GM12878 (cell line): Measurements from ENCODE around the gene SLFN11.

Experiments used
- CEBPB ChIP-seq, 2 experiments: fragments of 150-350 bp in 1 of 2; IDR thresholded peaks; 2 replicates each; pipeline ENCODE4 v1.6.1; 2012 to 2014; ENCODE audit warnings: low read depth in 2 of 2, low read length in 2 of 2, borderline replicate concordance in 1 of 2, inconsistent platforms in 1 of 2
- ETV6 ChIP-seq, 2 experiments: fragments of 450-650 bp in 1 of 2; IDR thresholded peaks in 1 of 2; conservative IDR thresholded peaks in 1 of 2; 2 replicates each; pipeline ENCODE4 v1.6.1; 2014; ENCODE audit warnings: antibody characterized with exemption in 1 of 2, borderline replicate concordance in 1 of 2, low read depth in 1 of 2, mild to moderate bottlenecking in 1 of 2, moderate library complexity in 1 of 2
- IRF4 ChIP-seq: IDR thresholded peaks from 2 replicates; pipeline ENCODE4 v1.6.1; 2011; ENCODE audit warnings: low read depth, low read length
- NRF1 ChIP-seq: conservative IDR thresholded peaks from 2 replicates; pipeline ENCODE4 v1.6.1; 2011; ENCODE audit warnings: mild to moderate bottlenecking, low read depth, low read length, improper control_type of control experiment
- POLR2A ChIP-seq: IDR thresholded peaks from 2 replicates; pipeline ENCODE4 v1.6.1; 2011; ENCODE audit warnings: low read depth, mild to moderate bottlenecking, low read length
- POLR2AphosphoS2 ChIP-seq: IDR thresholded peaks from 2 replicates; pipeline ENCODE4 v1.6.1; 2011; ENCODE audit warnings: low read depth, mild to moderate bottlenecking, low read length, improper control_type of control experiment, moderate library complexity
- POLR2AphosphoS5 ChIP-seq: IDR thresholded peaks from 2 replicates; pipeline ENCODE4 v1.6.1; 2011; ENCODE audit warnings: mild to moderate bottlenecking, low read length, inconsistent platforms
- RELA ChIP-seq: fragments of 450-650 bp; IDR thresholded peaks from 2 replicates; pipeline ENCODE4 v1.8.0; 2014; ENCODE audit warnings: borderline replicate concordance; ENCODE audit not compliant: partially characterized antibody
- TF ChIP-seq, protein P1 (sequence below): fragments of 450-650 bp; IDR thresholded peaks from 2 replicates; pipeline ENCODE4 v1.6.1; 2016; ENCODE audit warnings: mild to moderate bottlenecking
- TF ChIP-seq, protein P2 (sequence below): fragments of 450-650 bp; formaldehyde crosslinking; IDR thresholded peaks from 2 replicates; pipeline ENCODE4 v1.5.0; 2022; ENCODE audit warnings: mild to moderate bottlenecking, missing genetic modification characterization
- TF ChIP-seq, protein P3 (sequence below), 3 experiments: IDR thresholded peaks in 2 of 3; conservative IDR thresholded peaks in 1 of 3; 2 replicates each; pipeline ENCODE4 v1.5.1; 2011; ENCODE audit warnings: low read depth in 3 of 3, low read length in 3 of 3, mild to moderate bottlenecking in 3 of 3, control low read depth in 2 of 3, moderate library complexity in 2 of 3, inconsistent platforms in 1 of 3, mixed read lengths in 1 of 3; ENCODE audit not compliant: control insufficient read depth in 2 of 3, insufficient read depth in 1 of 3; ENCODE audit errors: extremely low read depth in 1 of 3

DNA sequence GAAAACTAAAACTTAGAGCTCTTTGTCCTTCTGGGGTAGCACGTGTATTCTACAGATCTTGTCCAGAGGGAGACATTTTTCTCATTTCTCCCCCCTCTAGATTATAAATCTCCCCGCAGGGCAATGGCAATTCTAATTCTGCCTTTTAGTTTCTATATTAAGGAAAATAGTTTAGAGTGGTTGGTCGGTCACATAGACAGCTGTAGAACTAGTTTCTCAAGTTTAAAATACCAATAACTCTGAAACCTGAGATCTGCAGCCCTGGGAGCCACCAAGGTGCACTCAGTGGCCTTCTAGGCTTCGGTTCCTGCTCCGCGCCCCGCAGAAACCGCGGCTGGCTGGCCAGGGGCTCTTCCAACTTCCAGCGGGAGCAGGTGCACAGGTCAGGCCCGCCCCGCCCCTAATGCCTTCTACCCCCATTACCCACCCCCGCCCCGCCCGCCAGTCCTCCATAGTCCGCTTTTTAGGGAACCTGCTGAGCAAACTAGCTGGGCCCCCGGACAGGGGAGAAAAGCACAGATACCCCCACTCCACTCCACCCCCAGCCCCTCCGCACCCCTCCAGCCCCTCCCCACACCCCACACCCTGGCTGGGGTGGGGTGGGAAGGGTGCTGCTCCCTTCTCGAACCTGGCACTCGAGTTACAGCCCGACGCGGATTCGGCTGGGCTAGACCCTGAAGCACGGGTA is 431 bp downstream of the SLFN11 start:
- TF ChIP-seq RELA (no peak), CEBPB (IDR thresholded peaks at IDR 0.05; ENCODE audit: borderline replicate concordance in 1 of 2, low read depth in 2 of 2, low read length in 2 of 2) (no peak), IRF4 (no peak), NRF1 (no peak), POLR2A (no peak), POLR2AphosphoS2 (no peak), ETV6 (conservative IDR thresholded peaks at IDR 0.05 in 1 of 2, IDR thresholded peaks at IDR 0.05 in 1 of 2; ENCODE audit: borderline replicate concordance in 1 of 2, low read depth in 1 of 2) (no peak), POLR2AphosphoS5 (no peak)
- TF ChIP-seq, protein P1, sequence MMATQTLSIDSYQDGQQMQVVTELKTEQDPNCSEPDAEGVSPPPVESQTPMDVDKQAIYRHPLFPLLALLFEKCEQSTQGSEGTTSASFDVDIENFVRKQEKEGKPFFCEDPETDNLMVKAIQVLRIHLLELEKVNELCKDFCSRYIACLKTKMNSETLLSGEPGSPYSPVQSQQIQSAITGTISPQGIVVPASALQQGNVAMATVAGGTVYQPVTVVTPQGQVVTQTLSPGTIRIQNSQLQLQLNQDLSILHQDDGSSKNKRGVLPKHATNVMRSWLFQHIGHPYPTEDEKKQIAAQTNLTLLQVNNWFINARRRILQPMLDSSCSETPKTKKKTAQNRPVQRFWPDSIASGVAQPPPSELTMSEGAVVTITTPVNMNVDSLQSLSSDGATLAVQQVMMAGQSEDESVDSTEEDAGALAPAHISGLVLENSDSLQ: no peak
- TF ChIP-seq, protein P2, sequence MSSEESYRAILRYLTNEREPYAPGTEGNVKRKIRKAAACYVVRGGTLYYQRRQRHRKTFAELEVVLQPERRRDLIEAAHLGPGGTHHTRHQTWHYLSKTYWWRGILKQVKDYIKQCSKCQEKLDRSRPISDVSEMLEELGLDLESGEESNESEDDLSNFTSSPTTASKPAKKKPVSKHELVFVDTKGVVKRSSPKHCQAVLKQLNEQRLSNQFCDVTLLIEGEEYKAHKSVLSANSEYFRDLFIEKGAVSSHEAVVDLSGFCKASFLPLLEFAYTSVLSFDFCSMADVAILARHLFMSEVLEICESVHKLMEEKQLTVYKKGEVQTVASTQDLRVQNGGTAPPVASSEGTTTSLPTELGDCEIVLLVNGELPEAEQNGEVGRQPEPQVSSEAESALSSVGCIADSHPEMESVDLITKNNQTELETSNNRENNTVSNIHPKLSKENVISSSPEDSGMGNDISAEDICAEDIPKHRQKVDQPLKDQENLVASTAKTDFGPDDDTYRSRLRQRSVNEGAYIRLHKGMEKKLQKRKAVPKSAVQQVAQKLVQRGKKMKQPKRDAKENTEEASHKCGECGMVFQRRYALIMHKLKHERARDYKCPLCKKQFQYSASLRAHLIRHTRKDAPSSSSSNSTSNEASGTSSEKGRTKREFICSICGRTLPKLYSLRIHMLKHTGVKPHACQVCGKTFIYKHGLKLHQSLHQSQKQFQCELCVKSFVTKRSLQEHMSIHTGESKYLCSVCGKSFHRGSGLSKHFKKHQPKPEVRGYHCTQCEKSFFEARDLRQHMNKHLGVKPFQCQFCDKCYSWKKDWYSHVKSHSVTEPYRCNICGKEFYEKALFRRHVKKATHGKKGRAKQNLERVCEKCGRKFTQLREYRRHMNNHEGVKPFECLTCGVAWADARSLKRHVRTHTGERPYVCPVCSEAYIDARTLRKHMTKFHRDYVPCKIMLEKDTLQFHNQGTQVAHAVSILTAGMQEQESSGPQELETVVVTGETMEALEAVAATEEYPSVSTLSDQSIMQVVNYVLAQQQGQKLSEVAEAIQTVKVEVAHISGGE: no peak
- TF ChIP-seq, protein P3, sequence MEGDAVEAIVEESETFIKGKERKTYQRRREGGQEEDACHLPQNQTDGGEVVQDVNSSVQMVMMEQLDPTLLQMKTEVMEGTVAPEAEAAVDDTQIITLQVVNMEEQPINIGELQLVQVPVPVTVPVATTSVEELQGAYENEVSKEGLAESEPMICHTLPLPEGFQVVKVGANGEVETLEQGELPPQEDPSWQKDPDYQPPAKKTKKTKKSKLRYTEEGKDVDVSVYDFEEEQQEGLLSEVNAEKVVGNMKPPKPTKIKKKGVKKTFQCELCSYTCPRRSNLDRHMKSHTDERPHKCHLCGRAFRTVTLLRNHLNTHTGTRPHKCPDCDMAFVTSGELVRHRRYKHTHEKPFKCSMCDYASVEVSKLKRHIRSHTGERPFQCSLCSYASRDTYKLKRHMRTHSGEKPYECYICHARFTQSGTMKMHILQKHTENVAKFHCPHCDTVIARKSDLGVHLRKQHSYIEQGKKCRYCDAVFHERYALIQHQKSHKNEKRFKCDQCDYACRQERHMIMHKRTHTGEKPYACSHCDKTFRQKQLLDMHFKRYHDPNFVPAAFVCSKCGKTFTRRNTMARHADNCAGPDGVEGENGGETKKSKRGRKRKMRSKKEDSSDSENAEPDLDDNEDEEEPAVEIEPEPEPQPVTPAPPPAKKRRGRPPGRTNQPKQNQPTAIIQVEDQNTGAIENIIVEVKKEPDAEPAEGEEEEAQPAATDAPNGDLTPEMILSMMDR (IDR thresholded peaks at IDR 0.05 in 2 of 3, conservative IDR thresholded peaks at IDR 0.05 in 1 of 3; ENCODE audit: control insufficient read depth in 2 of 3, extremely low read depth in 1 of 3, insufficient read depth in 1 of 3, low read depth in 3 of 3, low read length in 3 of 3): no peak
